HCT116 (cell line): ENCODE measurements around the gene FILIP1. TPM values are rescaled to one million over a fixed set of nuclear protein-coding genes. Genes with fewer than 3 reads are reported as not detected.

Source experiments
- ATAC-seq: fragments of 200-7000 bp; cut with Tn5 transposase; 2 replicates; pipeline ENCODE4 v1.9.1; 2020; ENCODE audit warnings: mild to moderate bottlenecking, moderate library complexity
- BruUV-seq: library from RNA; stranded (reverse); fragments of 400-500 nt; replicated peaks from 2 replicates; lab custom pipeline; 2021; lab: Mats Ljungman, UMichigan
- CTCF ChIA-PET: fragments of 300-600 bp; sonication (Branson Sonifier 250); formaldehyde crosslinking; loops from one replicate; lab custom pipeline; 2021; ENCODE audit warnings: antibody characterized with exemption; lab: Charles Lee
- POLR2A ChIA-PET: fragments of 300-600, 350-600 bp; sonication (Branson Sonifier 250); formaldehyde crosslinking; loops from one replicate; lab custom pipeline; 2021; ENCODE audit warnings: antibody characterized with exemption; lab: Charles Lee
- RAD21 ChIA-PET, 2 experiments: fragments of 300-600 bp; sonication (Branson Sonifier 250); formaldehyde crosslinking; loops; one replicate each; lab custom pipeline; 2023; ENCODE audit warnings: low total read pairs in 2 of 2; ENCODE audit not compliant: uncharacterized antibody in 2 of 2, unreplicated experiment in 2 of 2, low non-redundant PET in 1 of 2; lab: Charles Lee
- DNase-seq: peaks from one replicate; pipeline ENCODE4 v3.0.0-alpha.2; 2010; ENCODE audit warnings: low read depth, low spot score
- H2AFZ ChIP-seq: fragments of 200-600 bp; shearing (Covaris generic), sonication (generic); 2 replicates; pipeline ENCODE4 v1.6.1; 2017; ENCODE audit warnings: low read depth, mixed run types, mixed read lengths, antibody characterized with exemption, low read length; ENCODE audit not compliant: poor library complexity, severe bottlenecking
- H3K27ac ChIP-seq: 2 replicates; pipeline ENCODE4 v1.5.1; 2012; ENCODE audit warnings: low read depth, low read length
- H3K27me3 ChIP-seq: fragments of 200-600 bp; sonication (generic); 2 replicates; pipeline ENCODE4 v1.6.1; 2016; ENCODE audit warnings: mixed run types, low read length, mixed read lengths; ENCODE audit not compliant: insufficient read depth
- H3K36me3 ChIP-seq, 2 experiments: fragments of 200-500 bp in 1 of 2; fragments of 200-600 bp in 1 of 2; sonication (Bioruptor generic) in 1 of 2; sonication (generic) in 1 of 2; 2 replicates each; pipeline versions ENCODE4 v1.5.1 to v1.6.1; 2014 to 2016; ENCODE audit warnings: low read length in 2 of 2, inconsistent platforms in 1 of 2, mixed read lengths in 1 of 2, mixed run types in 1 of 2; ENCODE audit not compliant: insufficient read depth in 2 of 2, control insufficient read depth in 1 of 2
- H3K4me1 ChIP-seq, 2 experiments: fragments of 200-600 bp in 1 of 2; sonication (generic) in 1 of 2; 2 replicates each; pipeline versions ENCODE4 v1.5.1 to v1.6.1; 2012 to 2017; ENCODE audit warnings: low read length in 2 of 2, inconsistent platforms in 1 of 2, mild to moderate bottlenecking in 1 of 2, mixed read lengths in 1 of 2, mixed run types in 1 of 2, moderate library complexity in 1 of 2; ENCODE audit not compliant: insufficient read depth in 2 of 2, control insufficient read depth in 1 of 2
- H3K4me2 ChIP-seq: fragments of 200-600 bp; sonication (generic); 2 replicates; pipeline ENCODE4 v1.6.1; 2017; ENCODE audit warnings: mixed run types, low read length, mixed read lengths
- H3K4me3 ChIP-seq, 2 experiments: fragments of 200-600 bp in 1 of 2; sonication (generic) in 1 of 2; replicated peaks in 1 of 2; 2 replicates each; pipeline ENCODE4 v1.5.1; 2011 to 2016; ENCODE audit warnings: low read length in 2 of 2, control low read depth in 1 of 2, low read depth in 1 of 2, mild to moderate bottlenecking in 1 of 2, mixed read lengths in 1 of 2, mixed run types in 1 of 2
- H3K79me2 ChIP-seq: fragments of 200-600 bp; sonication (generic); 2 replicates; pipeline ENCODE4 v1.6.1; 2017; ENCODE audit warnings: mild to moderate bottlenecking, mixed run types, low read length, moderate library complexity, mixed read lengths; ENCODE audit not compliant: insufficient read depth
- H3K9ac ChIP-seq: fragments of 200-600 bp; sonication (generic); 2 replicates; pipeline ENCODE4 v1.6.1; 2016; ENCODE audit warnings: low read length, mixed read lengths
- H3K9me2 ChIP-seq: fragments of 200-600 bp; sonication (generic), shearing (Covaris generic); 2 replicates; pipeline ENCODE4 v1.6.1; 2017; ENCODE audit warnings: mixed run types, mild to moderate bottlenecking, moderate library complexity; ENCODE audit not compliant: insufficient read depth
- H3K9me3 ChIP-seq, 2 experiments: fragments of 200-500 bp in 1 of 2; fragments of 200-600 bp in 1 of 2; sonication (Bioruptor generic) in 1 of 2; sonication (generic) in 1 of 2; 2 replicates each; pipeline ENCODE4 v1.6.1; 2014 to 2017; ENCODE audit warnings: low read length in 2 of 2, mixed read lengths in 2 of 2, inconsistent platforms in 1 of 2, low read depth in 1 of 2, mild to moderate bottlenecking in 1 of 2, mixed run types in 1 of 2, moderate library complexity in 1 of 2; ENCODE audit not compliant: control insufficient read depth in 1 of 2, insufficient read depth in 1 of 2
- H4K20me1 ChIP-seq: fragments of 200-600 bp; sonication (generic), shearing (Covaris generic); 2 replicates; pipeline ENCODE4 v1.6.1; 2017; ENCODE audit warnings: mixed run types, mild to moderate bottlenecking, moderate library complexity; ENCODE audit not compliant: insufficient read depth
- EZH2phosphoT487 ChIP-seq: fragments of 200-600 bp; IDR thresholded peaks from 2 replicates; pipeline ENCODE4 v1.6.1; 2018; ENCODE audit warnings: antibody characterized with exemption, borderline replicate concordance
- ZFX ChIP-seq: fragments of 450-650 bp; IDR thresholded peaks from 2 replicates; pipeline ENCODE4 v1.6.1; 2017
- ZNF274 ChIP-seq: fragments of 200-500 bp; sonication (Bioruptor generic); IDR thresholded peaks from 2 replicates; pipeline ENCODE4 v1.6.1; 2014; ENCODE audit warnings: mild to moderate bottlenecking, low read depth, low read length, inconsistent platforms
- intact Hi-C: fragments of 100-400 bp; cut with micrococcal nuclease; formaldehyde crosslinking; loops from 2 replicates; pipeline ENCODE4 v1.10.0; 2022
- total RNA-seq: library from RNA; stranded (reverse); gene quantifications from one replicate; pipeline ENCODE4 v1.2.1, GENCODE V29; 2021; ENCODE audit not compliant: unreplicated experiment
- TF ChIP-seq, protein P1 (sequence below): IDR thresholded peaks from 2 replicates; pipeline ENCODE4 v1.6.1; 2012

FILIP1 gene
- total RNA-seq, 1 experiment from 2014 or later, result 0.05 TPM

DNA sequence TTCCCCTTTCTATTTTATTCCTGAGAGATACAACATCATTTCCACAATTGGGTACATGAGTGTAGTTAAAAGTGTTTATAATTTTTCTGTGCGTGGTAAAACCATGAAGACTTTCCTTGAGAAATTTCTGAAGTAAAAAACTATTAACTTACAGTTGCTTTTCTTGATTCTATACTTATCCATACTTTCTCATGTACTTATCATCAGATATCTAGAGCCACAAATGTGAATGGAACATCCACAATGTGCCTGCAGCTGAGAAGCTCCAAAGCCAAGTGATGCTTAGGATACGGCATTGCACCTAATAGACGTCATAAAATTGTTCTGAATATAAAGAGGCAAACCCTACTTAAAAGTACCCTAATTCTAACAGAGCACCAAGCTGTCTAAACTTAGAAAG is 2.9 kb downstream of the FILIP1 start:
- ATAC-seq, result no peak
- Histone ChIP-seq H3K9me3 (no peaks in the 10 kb centered on the region), H2AFZ (no peak overlapping the region), H3K4me3 (no peak overlapping the region), H4K20me1 (no peaks in the 10 kb centered on the region), H3K9me2 (no peaks in the 10 kb centered on the region), H3K9ac (no peak overlapping the region), H3K36me3 (no peaks in the 10 kb centered on the region), H3K4me2 (no peak overlapping the region), H3K27ac (no peak overlapping the region), H3K4me1 (no peaks in the 10 kb centered on the region), H3K79me2 (no peaks in the 10 kb centered on the region), H3K27me3 (no peaks in the 10 kb centered on the region)
- TF ChIP-seq, protein P1, sequence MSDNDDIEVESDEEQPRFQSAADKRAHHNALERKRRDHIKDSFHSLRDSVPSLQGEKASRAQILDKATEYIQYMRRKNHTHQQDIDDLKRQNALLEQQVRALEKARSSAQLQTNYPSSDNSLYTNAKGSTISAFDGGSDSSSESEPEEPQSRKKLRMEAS, result no peak
- BruUV-seq, result no TSS peak
- POLR2A ChIA-PET, result no interaction called here
- intact Hi-C loops, result no loop called here
- CTCF ChIA-PET, result no interaction called here
- no peak for DNase-seq
- RAD21 ChIA-PET, result no interaction called here

DNA sequence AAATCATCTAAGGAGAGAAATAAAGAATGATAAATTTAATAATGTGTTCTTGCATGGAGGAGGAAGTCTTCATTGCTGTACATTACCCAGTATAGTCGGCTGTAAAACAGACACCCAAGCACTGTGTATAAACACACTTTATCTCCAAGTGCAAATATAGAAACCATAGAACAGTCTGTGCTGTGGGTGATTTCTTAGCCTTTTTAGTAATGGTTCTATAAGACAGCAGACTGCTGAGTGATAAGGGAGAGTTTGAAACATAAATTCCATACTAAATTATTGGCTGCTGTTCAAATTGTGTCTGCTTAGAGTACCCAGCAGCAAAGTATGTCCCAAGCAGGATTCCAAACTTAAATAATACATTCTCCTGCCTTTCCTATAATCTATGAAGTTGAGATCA is 4.6 kb downstream of the FILIP1 start:
- H3K4me3 ChIP-seq, result no peak overlapping the region
- no peak overlapping the region for H3K27ac ChIP-seq
- H3K36me3 ChIP-seq, result no peaks in the 10 kb centered on the region
- no peaks in the 10 kb centered on the region for H3K9me2 ChIP-seq
- no peaks in the 10 kb centered on the region for H3K27me3 ChIP-seq
- no peak for TF ChIP-seq ZNF274
- no peak for TF ChIP-seq EZH2phosphoT487
- no peak for TF ChIP-seq ZFX
- POLR2A ChIA-PET, result no interaction called here
- intact Hi-C loops, result no loop called here
- CTCF ChIA-PET, result no interaction called here
- H3K9ac ChIP-seq, result no peak overlapping the region
- no TSS peak for BruUV-seq
- no peaks in the 10 kb centered on the region for H3K4me1 ChIP-seq
- RAD21 ChIA-PET, result no interaction called here
- H3K9me3 ChIP-seq, result no peaks in the 10 kb centered on the region
- no peak overlapping the region for H2AFZ ChIP-seq
- no peaks in the 10 kb centered on the region for H3K79me2 ChIP-seq
- ATAC-seq, result no peak
- H4K20me1 ChIP-seq, result no peaks in the 10 kb centered on the region
- DNase-seq, result no peak
- H3K4me2 ChIP-seq, result no peak overlapping the region
